Skeletal muscle satellite cell (primary cell): ENCODE data around the gene KRTAP1-4. TPM values are rescaled to one million over a fixed set of nuclear protein-coding genes. Genes with fewer than 3 reads are reported as not detected.

Experiments used
- small RNA-seq: library from RNA; depleted of rRNA; stranded (forward); fragments of <200 nt; gene quantifications from one replicate; pipeline ENCODE3, GENCODE V24; 2012

KRTAP1-4 gene

Small RNA genes within 50 kb of the gene (small RNA-seq; reads per million reads assigned to genes)
- not detected for gene KRTAP3-4P
